C4-2B (cell line): ENCODE results near the gene DEPP1.

Experiments
- CTCF ChIP-seq: fragments of 450-650 bp; conservative IDR thresholded peaks from 2 replicates; pipeline ENCODE4 v1.5.1; 2017; ENCODE audit warnings: mild to moderate bottlenecking
- ZFX ChIP-seq: fragments of 450-650 bp; IDR thresholded peaks from 2 replicates; pipeline ENCODE4 v1.6.1; 2017

DNA sequence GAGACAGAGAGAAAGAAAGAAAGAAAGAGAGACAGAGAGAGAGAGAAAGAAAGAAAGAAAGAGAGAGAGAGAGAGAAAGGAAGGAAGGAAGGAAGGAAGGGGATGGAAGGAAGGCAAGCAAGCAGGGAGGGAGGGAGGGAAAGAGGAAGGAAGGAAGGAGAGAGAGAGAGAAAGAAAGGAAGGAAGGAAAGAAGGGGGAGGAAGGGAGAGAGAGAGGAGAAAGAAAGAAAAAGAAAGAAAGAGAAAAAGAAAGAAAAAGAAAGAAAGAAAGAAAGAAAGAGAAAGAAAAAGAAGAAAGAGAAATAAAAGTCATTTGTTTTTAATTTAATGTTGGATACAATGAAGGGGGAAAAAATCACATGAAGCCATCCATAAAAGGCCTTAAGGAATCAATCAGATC lies 23.6 kb downstream of the DEPP1 start:
- TF ChIP-seq CTCF (no peak), ZFX (no peak)
